ENCODE data around the gene ARHGEF3.

The ARHGEF3 gene

DNA sequence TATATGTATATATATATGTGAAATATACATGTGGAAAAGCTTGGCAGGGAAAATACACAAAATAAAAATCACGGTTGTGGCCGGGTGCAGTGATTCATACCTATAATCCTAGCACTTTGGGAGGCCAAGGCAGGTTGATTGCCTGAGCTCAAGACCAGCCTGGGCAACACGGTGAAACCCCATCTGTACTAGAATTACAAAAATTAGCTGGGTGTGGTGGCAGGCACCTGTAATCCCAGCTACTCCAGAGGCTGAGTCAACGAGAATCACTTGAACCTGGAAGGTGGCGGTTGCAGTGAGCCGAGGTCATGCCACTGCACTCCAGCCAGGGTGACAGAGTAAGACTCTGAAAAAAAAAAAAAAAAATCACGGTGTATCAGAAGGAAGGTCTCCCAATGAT, 20.8 kb upstream of the ARHGEF3 start:
- peak; percentile 41 for DNase-seq (ENCODE audit: low read depth)
- TF ChIP-seq, protein P1, sequence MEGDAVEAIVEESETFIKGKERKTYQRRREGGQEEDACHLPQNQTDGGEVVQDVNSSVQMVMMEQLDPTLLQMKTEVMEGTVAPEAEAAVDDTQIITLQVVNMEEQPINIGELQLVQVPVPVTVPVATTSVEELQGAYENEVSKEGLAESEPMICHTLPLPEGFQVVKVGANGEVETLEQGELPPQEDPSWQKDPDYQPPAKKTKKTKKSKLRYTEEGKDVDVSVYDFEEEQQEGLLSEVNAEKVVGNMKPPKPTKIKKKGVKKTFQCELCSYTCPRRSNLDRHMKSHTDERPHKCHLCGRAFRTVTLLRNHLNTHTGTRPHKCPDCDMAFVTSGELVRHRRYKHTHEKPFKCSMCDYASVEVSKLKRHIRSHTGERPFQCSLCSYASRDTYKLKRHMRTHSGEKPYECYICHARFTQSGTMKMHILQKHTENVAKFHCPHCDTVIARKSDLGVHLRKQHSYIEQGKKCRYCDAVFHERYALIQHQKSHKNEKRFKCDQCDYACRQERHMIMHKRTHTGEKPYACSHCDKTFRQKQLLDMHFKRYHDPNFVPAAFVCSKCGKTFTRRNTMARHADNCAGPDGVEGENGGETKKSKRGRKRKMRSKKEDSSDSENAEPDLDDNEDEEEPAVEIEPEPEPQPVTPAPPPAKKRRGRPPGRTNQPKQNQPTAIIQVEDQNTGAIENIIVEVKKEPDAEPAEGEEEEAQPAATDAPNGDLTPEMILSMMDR (IDR thresholded peaks at IDR 0.05; ENCODE audit: insufficient read depth, low read depth, low read length, missing control alignments): no peak
- no peak overlapping the region for H3K4me3 ChIP-seq (ENCODE audit: low read length)

DNA sequence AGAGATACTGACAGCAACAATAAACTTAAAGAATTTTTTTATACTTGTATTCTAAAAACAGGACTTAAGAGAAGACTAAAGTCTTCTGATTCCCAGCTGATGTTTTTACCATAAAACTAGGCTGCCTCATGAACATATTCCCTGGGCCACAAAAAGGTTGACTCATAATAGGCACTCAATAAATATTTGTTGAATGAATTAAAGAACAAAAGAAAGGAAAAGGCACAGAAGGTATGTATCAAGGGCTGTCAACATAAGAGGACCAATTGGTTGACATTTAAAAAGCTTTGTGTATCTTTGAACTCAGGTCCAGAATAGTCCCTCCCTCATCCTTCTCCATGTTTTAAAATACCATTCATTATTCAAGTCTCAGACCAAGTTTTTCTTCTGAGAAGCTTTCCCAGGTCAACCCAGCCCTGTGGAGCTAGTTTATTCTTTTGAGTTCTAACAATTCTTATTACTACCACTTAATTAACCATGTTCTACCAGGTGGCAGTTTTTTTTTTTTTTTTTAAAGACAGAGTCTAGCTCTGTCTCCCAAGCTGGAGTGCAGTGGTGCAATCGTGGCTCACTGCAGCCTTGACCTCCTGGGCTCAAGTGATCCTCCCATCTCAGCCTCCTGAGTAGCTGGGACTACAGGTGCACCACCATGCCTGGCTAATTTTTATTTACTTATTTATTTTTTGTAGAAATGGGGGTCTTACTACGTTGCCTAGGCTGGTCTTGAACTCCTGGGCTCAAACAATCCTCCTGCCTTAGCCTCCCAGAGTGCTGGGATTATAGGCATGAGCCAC, 17.5 kb upstream of the ARHGEF3 start:
- TF ChIP-seq, protein P1 (IDR thresholded peaks at IDR 0.05; ENCODE audit: insufficient read depth, low read depth, low read length, missing control alignments): no peak
- no peak for DNase-seq (ENCODE audit: low read depth)
- no peak overlapping the region for H3K4me3 ChIP-seq (ENCODE audit: low read length)

DNA sequence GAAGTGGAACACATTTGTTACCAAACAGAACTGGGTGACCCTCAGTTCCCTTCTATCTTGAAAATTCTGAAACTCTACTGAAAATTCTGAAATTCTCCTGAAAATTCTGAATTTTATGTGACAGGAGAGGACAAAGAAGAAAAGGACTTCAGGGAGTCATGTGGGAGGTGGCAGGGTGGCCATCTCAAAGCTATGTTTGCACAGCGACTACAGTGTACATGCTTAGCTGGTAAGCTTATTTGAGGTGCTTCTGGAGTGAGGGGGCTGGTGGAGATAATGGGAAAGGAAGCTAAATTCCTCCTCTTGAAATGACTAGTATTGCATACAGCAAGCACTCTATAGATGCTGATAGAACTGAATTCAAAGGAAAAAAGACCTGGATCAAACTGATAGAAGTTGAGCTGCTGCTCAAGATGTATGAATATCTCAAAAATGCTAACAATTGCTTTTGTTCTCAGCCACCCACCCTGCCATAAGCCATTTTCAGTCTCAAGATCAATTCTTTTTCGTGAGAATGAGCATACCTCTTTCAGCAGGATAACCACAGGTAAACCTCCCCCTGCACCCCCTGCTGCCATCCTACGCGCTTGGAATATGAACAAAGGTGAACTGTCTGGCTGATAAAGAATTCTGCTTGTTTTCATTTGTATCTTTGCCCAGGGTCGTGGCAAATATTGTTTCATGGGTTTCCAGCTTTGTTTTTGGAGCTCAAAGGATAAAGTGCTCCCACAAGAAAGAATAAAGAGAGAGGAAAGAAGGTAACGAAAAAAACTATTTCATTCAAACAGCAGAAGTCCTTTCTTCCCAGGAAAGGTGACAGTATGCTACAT, 16.6 kb upstream of the ARHGEF3 start:
- TF ChIP-seq, protein P1 (IDR thresholded peaks at IDR 0.05; ENCODE audit: insufficient read depth, low read depth, low read length, missing control alignments): no peak
- no peak for DNase-seq (ENCODE audit: low read depth)
- H3K4me3 ChIP-seq (ENCODE audit: low read length): no peak overlapping the region

DNA sequence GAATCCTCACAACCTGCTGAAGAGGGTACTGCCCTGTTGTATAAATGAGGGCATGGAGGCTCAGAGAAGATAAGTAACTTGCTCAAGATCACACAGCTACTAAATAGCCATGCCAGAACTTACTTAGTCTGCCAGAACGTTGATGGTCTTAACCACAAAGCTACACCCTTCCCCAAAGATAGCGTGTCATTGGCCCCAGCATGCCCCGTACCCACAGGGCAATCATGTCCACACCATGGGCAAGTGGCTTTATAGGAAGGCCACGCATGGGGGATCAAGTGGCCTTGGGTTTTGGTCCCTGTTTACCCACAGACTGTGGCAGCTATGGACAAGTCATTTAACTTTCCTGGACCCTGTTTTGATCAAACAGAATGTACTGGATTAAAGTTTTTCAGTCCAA, 15.9 kb upstream of the ARHGEF3 start:
- no peak overlapping the region for H3K4me3 ChIP-seq (ENCODE audit: low read length)
- DNase-seq (ENCODE audit: low read depth): no peak
- TF ChIP-seq, protein P1 (IDR thresholded peaks at IDR 0.05; ENCODE audit: insufficient read depth, low read depth, low read length, missing control alignments): no peak

DNA sequence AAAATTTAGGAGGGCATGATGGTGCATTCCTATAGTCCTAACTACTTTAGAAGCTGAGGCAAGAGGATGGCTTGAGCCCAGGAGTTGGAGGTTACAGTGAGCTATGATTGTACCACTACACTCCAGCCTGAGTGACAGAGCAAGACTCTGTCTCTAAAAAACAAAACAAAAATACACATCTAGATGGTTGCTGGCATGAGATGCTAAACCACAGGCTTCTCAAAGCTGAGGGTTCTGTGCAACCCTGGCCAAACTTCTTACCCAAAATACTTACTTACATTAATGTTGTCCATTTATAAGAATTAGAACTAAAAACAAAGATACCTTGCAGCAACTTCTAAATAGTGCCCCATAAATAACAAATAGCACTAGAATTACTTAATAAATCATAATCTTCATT, 14.3 kb upstream of the ARHGEF3 start:
- DNase-seq (ENCODE audit: low read depth): no peak
- H3K4me3 ChIP-seq (ENCODE audit: low read length): no peak overlapping the region
- TF ChIP-seq, protein P1 (IDR thresholded peaks at IDR 0.05; ENCODE audit: insufficient read depth, low read depth, low read length, missing control alignments): no peak

DNA sequence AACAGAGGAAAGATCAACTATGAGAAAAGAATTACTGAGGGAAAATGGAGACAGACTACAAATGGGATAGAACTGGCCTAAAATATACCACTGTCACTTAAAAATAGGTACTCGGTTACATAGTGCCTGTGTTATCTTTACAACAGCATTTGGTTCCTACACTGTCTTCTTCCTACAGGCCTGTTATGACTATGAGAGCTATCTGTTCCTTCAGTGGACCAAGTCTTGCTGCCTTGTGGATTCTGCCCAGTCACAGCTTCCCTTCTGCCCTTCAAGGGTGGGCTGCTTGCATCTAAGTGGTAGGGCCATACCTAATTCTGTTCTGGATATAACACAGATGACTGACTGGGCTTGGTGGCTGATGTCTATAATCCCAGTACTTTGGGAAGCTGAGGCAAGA, 13.8 kb upstream of the ARHGEF3 start:
- no peak overlapping the region for H3K4me3 ChIP-seq (ENCODE audit: low read length)
- no peak for DNase-seq (ENCODE audit: low read depth)
- TF ChIP-seq, protein P1 (IDR thresholded peaks at IDR 0.05; ENCODE audit: insufficient read depth, low read depth, low read length, missing control alignments): no peak
